ENCODE data around the gene GABRA5.

- TF ChIP-seq CTCF (conservative IDR thresholded peaks at IDR 0.05; ENCODE audit: low read depth, low read length) (no peak), POLR2A (IDR thresholded peaks at IDR 0.05; ENCODE audit: low read depth, low read length) (no peak), MAZ (IDR thresholded peaks at IDR 0.05; ENCODE audit: borderline replicate concordance, low read depth, low read length) (no peak), RAD21 (IDR thresholded peaks at IDR 0.05; ENCODE audit: low read length) (no peak), MAFK (IDR thresholded peaks at IDR 0.05; ENCODE audit: low read depth, low read length) (no peak), SMC3 (IDR thresholded peaks at IDR 0.05; ENCODE audit: low read depth, low read length) (no peak), CEBPB (IDR thresholded peaks at IDR 0.05; ENCODE audit: low read depth, low read length) (no peak)
Observed at GRCh38 chr15:26883466-26883865, 16.6 kb downstream of the GABRA5 start.

All from IMR-90 (cell line).